ENCODE results near the gene BTBD9. TPM values are rescaled to one million over a fixed set of nuclear protein-coding genes. Genes with fewer than 3 reads are reported as not detected.

The BTBD9 gene
- total RNA-seq, 1 experiment from 2014 or later, result 4.3 TPM

DNA sequence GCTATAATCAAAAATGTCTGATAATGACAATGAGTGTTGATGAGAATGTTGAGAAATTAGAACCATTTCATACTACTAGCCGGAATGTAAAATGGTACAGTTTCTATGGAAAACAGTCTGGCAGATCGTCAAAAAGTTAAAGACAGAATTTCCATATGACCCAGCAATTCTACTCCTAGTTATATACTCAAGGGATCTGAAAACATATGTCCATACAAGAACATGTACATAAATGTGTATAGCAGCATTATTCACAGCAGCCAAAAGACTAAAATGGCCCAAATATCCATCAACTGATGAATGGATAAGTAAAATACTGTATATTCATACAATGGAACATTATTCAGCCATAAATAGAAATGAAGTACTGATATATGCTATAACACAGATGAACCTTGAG, 236.2 kb downstream of the BTBD9 start:
- DNase-seq (no peak), ATAC-seq (no peak)
- Histone ChIP-seq H4K20me1 (ENCODE audit: low read length) (no peaks in the 10 kb centered on the region), H3F3A (ENCODE audit: low read length, unreplicated experiment) (peaks cover 8% of the 10 kb centered on the region), H3K4me2 (ENCODE audit: low read length) (no peak overlapping the region), H3K36me3 (ENCODE audit: low read depth, low read length) (no peaks in the 10 kb centered on the region), H3K4me3 (ENCODE audit: low read length) (no peak overlapping the region), H3K27me3 (ENCODE audit: low read length) (no peaks in the 10 kb centered on the region), H3K27ac (ENCODE audit: low read length) (no peak overlapping the region), H3K4me1 (ENCODE audit: insufficient read depth, low read length) (peaks cover 30% of the 10 kb centered on the region), H3K9me2 (replicated peaks; ENCODE audit: low read length) (no peaks in the 10 kb centered on the region), H3K79me2 (ENCODE audit: low read length) (no peaks in the 10 kb centered on the region), H3K9ac (ENCODE audit: low read length) (no peak overlapping the region), H2AFZ (ENCODE audit: low read length) (no peak overlapping the region), H3K9me3 (ENCODE audit: low read length) (no peaks in the 10 kb centered on the region)
- intact Hi-C loops (cut with micrococcal nuclease), result no loop called here
- no TSS peak for BruUV-seq (replicated peaks)
- POLR2A ChIA-PET (ENCODE audit: unreplicated experiment), result no interaction called here
- TF ChIP-seq EZH2phosphoT487 (IDR thresholded peaks at IDR 0.05; ENCODE audit: borderline replicate concordance, low read length), result no peak
- TF ChIP-seq, protein P1, sequence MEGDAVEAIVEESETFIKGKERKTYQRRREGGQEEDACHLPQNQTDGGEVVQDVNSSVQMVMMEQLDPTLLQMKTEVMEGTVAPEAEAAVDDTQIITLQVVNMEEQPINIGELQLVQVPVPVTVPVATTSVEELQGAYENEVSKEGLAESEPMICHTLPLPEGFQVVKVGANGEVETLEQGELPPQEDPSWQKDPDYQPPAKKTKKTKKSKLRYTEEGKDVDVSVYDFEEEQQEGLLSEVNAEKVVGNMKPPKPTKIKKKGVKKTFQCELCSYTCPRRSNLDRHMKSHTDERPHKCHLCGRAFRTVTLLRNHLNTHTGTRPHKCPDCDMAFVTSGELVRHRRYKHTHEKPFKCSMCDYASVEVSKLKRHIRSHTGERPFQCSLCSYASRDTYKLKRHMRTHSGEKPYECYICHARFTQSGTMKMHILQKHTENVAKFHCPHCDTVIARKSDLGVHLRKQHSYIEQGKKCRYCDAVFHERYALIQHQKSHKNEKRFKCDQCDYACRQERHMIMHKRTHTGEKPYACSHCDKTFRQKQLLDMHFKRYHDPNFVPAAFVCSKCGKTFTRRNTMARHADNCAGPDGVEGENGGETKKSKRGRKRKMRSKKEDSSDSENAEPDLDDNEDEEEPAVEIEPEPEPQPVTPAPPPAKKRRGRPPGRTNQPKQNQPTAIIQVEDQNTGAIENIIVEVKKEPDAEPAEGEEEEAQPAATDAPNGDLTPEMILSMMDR (conservative IDR thresholded peaks at IDR 0.05; ENCODE audit: low read depth, low read length), result no peak
- TF ChIP-seq EZH2 (IDR thresholded peaks at IDR 0.05; ENCODE audit: low read length, unreplicated experiment), result no peak
- CTCF ChIA-PET, result no interaction called here

DNA sequence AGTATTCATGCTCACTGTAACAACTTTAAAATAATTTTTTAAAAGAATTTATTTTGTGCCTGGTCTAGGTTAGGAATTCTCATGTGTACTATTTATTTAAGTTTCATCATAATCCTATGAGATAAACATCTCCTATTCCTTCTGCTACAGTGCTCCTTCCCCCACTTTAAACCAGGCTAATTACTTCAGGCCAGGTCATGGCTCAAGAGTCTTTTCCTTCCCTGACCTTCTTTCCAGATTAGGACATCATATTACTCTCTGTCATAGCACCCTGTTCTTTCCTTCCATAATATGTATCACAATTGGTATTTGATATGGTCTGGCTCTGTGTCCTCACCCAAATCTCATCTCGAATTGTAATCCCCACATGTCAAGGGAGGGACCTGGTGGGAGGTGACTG, 239.0 kb downstream of the BTBD9 start:
- no peak overlapping the region for H2AFZ ChIP-seq (ENCODE audit: low read length)
- no peaks in the 10 kb centered on the region for H3K79me2 ChIP-seq (ENCODE audit: low read length)
- intact Hi-C loops (cut with micrococcal nuclease), result no loop called here
- no peak overlapping the region for H3K27ac ChIP-seq (ENCODE audit: low read length)
- no peak overlapping the region for H3K9ac ChIP-seq (ENCODE audit: low read length)
- no peak overlapping the region for H3K4me3 ChIP-seq (ENCODE audit: low read length)
- no peak overlapping the region for H3K4me2 ChIP-seq (ENCODE audit: low read length)
- no TSS peak for BruUV-seq (replicated peaks)
- H3K9me2 ChIP-seq (replicated peaks; ENCODE audit: low read length), result no peaks in the 10 kb centered on the region
- POLR2A ChIA-PET (ENCODE audit: unreplicated experiment), result no interaction called here
- H3K27me3 ChIP-seq (ENCODE audit: low read length), result no peaks in the 10 kb centered on the region
- CTCF ChIA-PET, result no interaction called here
- no peak for DNase-seq
- no peaks in the 10 kb centered on the region for H3K9me3 ChIP-seq (ENCODE audit: low read length)
- H4K20me1 ChIP-seq (ENCODE audit: low read length), result no peaks in the 10 kb centered on the region
- TF ChIP-seq EZH2phosphoT487 (IDR thresholded peaks at IDR 0.05; ENCODE audit: borderline replicate concordance, low read length) (no peak), EZH2 (IDR thresholded peaks at IDR 0.05; ENCODE audit: low read length, unreplicated experiment) (no peak)
- TF ChIP-seq, protein P1 (conservative IDR thresholded peaks at IDR 0.05; ENCODE audit: low read depth, low read length), result no peak
- no peaks in the 10 kb centered on the region for H3K36me3 ChIP-seq (ENCODE audit: low read depth, low read length)
- H3F3A ChIP-seq (ENCODE audit: low read length, unreplicated experiment), result peaks cover 8% of the 10 kb centered on the region
- H3K4me1 ChIP-seq (ENCODE audit: insufficient read depth, low read length), result peaks cover 34% of the 10 kb centered on the region
- ATAC-seq, result no peak

DNA sequence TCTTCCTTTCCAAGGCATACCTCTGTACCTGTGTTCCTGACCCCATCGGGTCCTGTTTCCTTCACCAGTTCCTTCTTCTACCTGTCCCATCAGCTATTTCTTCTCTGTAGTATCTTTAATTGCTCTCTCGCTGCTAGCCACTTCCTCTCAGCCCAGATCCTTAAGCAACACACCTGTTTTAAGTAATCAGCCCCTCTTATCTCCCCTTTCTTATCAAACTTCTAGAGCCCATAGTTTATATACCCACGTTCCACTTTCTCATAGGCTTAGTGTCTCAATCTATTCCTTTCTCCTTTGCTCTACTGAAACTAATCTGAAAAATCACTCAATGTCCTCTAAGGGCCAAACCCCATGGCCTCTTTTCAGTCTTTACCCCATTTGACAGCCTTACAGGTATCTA, 239.6 kb downstream of the BTBD9 start:
- Histone ChIP-seq H3K4me3 (ENCODE audit: low read length) (no peak overlapping the region), H4K20me1 (ENCODE audit: low read length) (no peaks in the 10 kb centered on the region), H3K4me1 (ENCODE audit: insufficient read depth, low read length) (peaks cover 28% of the 10 kb centered on the region), H3K27me3 (ENCODE audit: low read length) (no peaks in the 10 kb centered on the region), H3K9ac (ENCODE audit: low read length) (no peak overlapping the region), H3K4me2 (ENCODE audit: low read length) (no peak overlapping the region), H3K9me2 (replicated peaks; ENCODE audit: low read length) (no peaks in the 10 kb centered on the region), H3K79me2 (ENCODE audit: low read length) (no peaks in the 10 kb centered on the region), H3K36me3 (ENCODE audit: low read depth, low read length) (no peaks in the 10 kb centered on the region), H3K27ac (ENCODE audit: low read length) (no peak overlapping the region), H3F3A (ENCODE audit: low read length, unreplicated experiment) (peaks cover 8% of the 10 kb centered on the region), H3K9me3 (ENCODE audit: low read length) (no peaks in the 10 kb centered on the region), H2AFZ (ENCODE audit: low read length) (no peak overlapping the region)
- BruUV-seq (replicated peaks), result no TSS peak
- DNase-seq (no peak), ATAC-seq (no peak)
- TF ChIP-seq EZH2 (IDR thresholded peaks at IDR 0.05; ENCODE audit: low read length, unreplicated experiment) (no peak), EZH2phosphoT487 (IDR thresholded peaks at IDR 0.05; ENCODE audit: borderline replicate concordance, low read length) (no peak)
- TF ChIP-seq, protein P1 (conservative IDR thresholded peaks at IDR 0.05; ENCODE audit: low read depth, low read length), result no peak
- ChIA-PET POLR2A (ENCODE audit: unreplicated experiment) (no interaction called here), CTCF (no interaction called here)
- intact Hi-C loops (cut with micrococcal nuclease), result no loop called here

All from PC-3 (cell line).